Measurements from ENCODE around the gene MMP13.

The MMP13 gene

GRCh38 chr11:102930451-102930850 lies 25.1 kb downstream of the MMP13 start:
- no peak overlapping the region for H3K4me3 ChIP-seq (ENCODE audit: low read depth, low read length)
- no peak for DNase-seq (ENCODE audit: low read depth)
- no peak for TF ChIP-seq CTCF (IDR thresholded peaks at IDR 0.05; ENCODE audit: control insufficient read depth, extremely low read depth, insufficient read depth)

- TF ChIP-seq CTCF (IDR thresholded peaks at IDR 0.05; ENCODE audit: control insufficient read depth, extremely low read depth, insufficient read depth): no peak
- no peak for DNase-seq (ENCODE audit: low read depth)
- H3K4me3 ChIP-seq (ENCODE audit: low read depth, low read length): no peak overlapping the region
These were observed 25.6 kb downstream of the MMP13 start for GRCh38 chr11:102929972-102930371.

- no peak for DNase-seq (ENCODE audit: low read depth)
- TF ChIP-seq CTCF (IDR thresholded peaks at IDR 0.05; ENCODE audit: control insufficient read depth, extremely low read depth, insufficient read depth): no peak
- H3K4me3 ChIP-seq (ENCODE audit: low read depth, low read length): no peak overlapping the region
These were observed 26.4 kb downstream of the MMP13 start for GRCh38 chr11:102929166-102929565.

- DNase-seq (ENCODE audit: low read depth): no peak
- no peak for TF ChIP-seq CTCF (IDR thresholded peaks at IDR 0.05; ENCODE audit: control insufficient read depth, extremely low read depth, insufficient read depth)
- H3K4me3 ChIP-seq (ENCODE audit: low read depth, low read length): no peak overlapping the region
These were observed 27.3 kb downstream of the MMP13 start for GRCh38 chr11:102928247-102928646.

- TF ChIP-seq CTCF (IDR thresholded peaks at IDR 0.05; ENCODE audit: control insufficient read depth, extremely low read depth, insufficient read depth): no peak
- no peak for DNase-seq (ENCODE audit: low read depth)
- no peak overlapping the region for H3K4me3 ChIP-seq (ENCODE audit: low read depth, low read length)
These were observed 27.9 kb downstream of the MMP13 start for GRCh38 chr11:102927624-102927990.

GRCh38 chr11:102926961-102927623 lies 28.4 kb downstream of the MMP13 start:
- no peak for TF ChIP-seq CTCF (IDR thresholded peaks at IDR 0.05; ENCODE audit: control insufficient read depth, extremely low read depth, insufficient read depth)
- no peak overlapping the region for H3K4me3 ChIP-seq (ENCODE audit: low read depth, low read length)
- no peak for DNase-seq (ENCODE audit: low read depth)

- DNase-seq (ENCODE audit: low read depth): no peak
- TF ChIP-seq CTCF (IDR thresholded peaks at IDR 0.05; ENCODE audit: control insufficient read depth, extremely low read depth, insufficient read depth): no peak
- no peak overlapping the region for H3K4me3 ChIP-seq (ENCODE audit: low read depth, low read length)
These were observed 29.0 kb downstream of the MMP13 start for GRCh38 chr11:102926517-102926916.
